HepG2 (cell line): ENCODE results near the gene UQCRC1. TPM values are rescaled to one million over a fixed set of nuclear protein-coding genes. Genes with fewer than 3 reads are reported as not detected.

Experiments
- BHLHE40 ChIP-seq: IDR thresholded peaks from 2 replicates; pipeline ENCODE4 v1.6.1; 2011; ENCODE audit warnings: low read length, improper control_type of control experiment
- ETV5 ChIP-seq: IDR thresholded peaks from 2 replicates; pipeline ENCODE4 v1.6.1; 2018; ENCODE audit warnings: missing biosample characterization, missing genetic modification reagents, inconsistent platforms, borderline replicate concordance
- GMEB1 ChIP-seq: sonication (generic); formaldehyde crosslinking; IDR thresholded peaks from 2 replicates; pipeline ENCODE4 v1.5.1; 2020; ENCODE audit warnings: missing genetic modification reagents, mild to moderate bottlenecking, borderline replicate concordance
- KDM3A ChIP-seq: IDR thresholded peaks from 2 replicates; pipeline ENCODE4 v1.6.1; 2018; ENCODE audit warnings: low read depth, missing compliant biosample characterization
- MIXL1 ChIP-seq: IDR thresholded peaks from 2 replicates; pipeline ENCODE4 v1.6.1; 2016
- MTA1 ChIP-seq: sonication (generic); formaldehyde crosslinking; IDR thresholded peaks from 2 replicates; pipeline ENCODE4 v1.4.0; 2020; ENCODE audit warnings: missing genetic modification reagents, mild to moderate bottlenecking, borderline replicate concordance
- NR2C2 ChIP-seq: sonication (generic); formaldehyde crosslinking; IDR thresholded peaks from 2 replicates; pipeline ENCODE4 v1.4.0; 2020; ENCODE audit warnings: missing genetic modification reagents, mild to moderate bottlenecking, moderate library complexity, borderline replicate concordance
- SKIL ChIP-seq: sonication (generic); formaldehyde crosslinking; IDR thresholded peaks from 2 replicates; pipeline ENCODE4 v1.8.0; 2022; ENCODE audit warnings: missing genetic modification reagents, mild to moderate bottlenecking, moderate library complexity, borderline replicate concordance
- THAP11 ChIP-seq: IDR thresholded peaks from 2 replicates; pipeline ENCODE4 v1.6.1; 2016; ENCODE audit warnings: missing biosample characterization, missing genetic modification reagents
- ZFP91 ChIP-seq: sonication (generic); formaldehyde crosslinking; IDR thresholded peaks from 2 replicates; pipeline ENCODE4 v1.9.0; 2022; ENCODE audit warnings: missing genetic modification reagents, mild to moderate bottlenecking, borderline replicate concordance
- ZNF280B ChIP-seq: sonication (generic); formaldehyde crosslinking; IDR thresholded peaks from 2 replicates; pipeline ENCODE4 v1.5.0; 2020; ENCODE audit warnings: missing genetic modification reagents, mild to moderate bottlenecking, borderline replicate concordance
- ZNF670 ChIP-seq: sonication (generic); formaldehyde crosslinking; IDR thresholded peaks from 2 replicates; pipeline ENCODE4 v1.8.0; 2022; ENCODE audit warnings: mild to moderate bottlenecking, missing genetic modification reagents, borderline replicate concordance
- ZNF788 ChIP-seq: sonication (generic); formaldehyde crosslinking; IDR thresholded peaks from 2 replicates; pipeline ENCODE4 v1.5.0; 2020; ENCODE audit warnings: mild to moderate bottlenecking, missing genetic modification reagents, borderline replicate concordance
- polyA plus RNA-seq, 8 experiments: library from polyadenylated mRNA; depleted of rRNA in 3 of 8; stranded (reverse) in 7 of 8; unstranded in 1 of 8; fragments of >200 nt; fragmentation: Illumina TruSeq in 4 of 8; extraction: Trizol in 4 of 8; gene quantifications; 2 replicates each; pipeline versions ENCODE4 v1.2.1 to v1.2.3, GENCODE V29; 2011 to 2016; ENCODE audit warnings: low read depth in 4 of 8, missing spikeins in 1 of 8, mixed read lengths in 1 of 8; ENCODE audit not compliant: insufficient read depth in 1 of 8
- total RNA-seq, 5 experiments: library from RNA; depleted of rRNA; stranded (reverse); fragments of >200 nt; fragmentation: Illumina TruSeq; extraction: Trizol; gene quantifications; 2 replicates each; pipeline ENCODE4 v1.2.3, GENCODE V29; 2016; ENCODE audit warnings: low read depth in 1 of 5
- TF ChIP-seq, protein P1 (sequence below): sonication (generic); formaldehyde crosslinking; IDR thresholded peaks from 2 replicates; pipeline ENCODE4 v1.5.1; 2020; ENCODE audit warnings: mild to moderate bottlenecking, missing genetic modification reagents, moderate library complexity

UQCRC1 gene
- total and polyA plus RNA-seq, 2 of the 13 experiments (the other 11 are each of a cell fraction or from before 2014, with no cell fraction given) = 316 to 680 TPM

DNA sequence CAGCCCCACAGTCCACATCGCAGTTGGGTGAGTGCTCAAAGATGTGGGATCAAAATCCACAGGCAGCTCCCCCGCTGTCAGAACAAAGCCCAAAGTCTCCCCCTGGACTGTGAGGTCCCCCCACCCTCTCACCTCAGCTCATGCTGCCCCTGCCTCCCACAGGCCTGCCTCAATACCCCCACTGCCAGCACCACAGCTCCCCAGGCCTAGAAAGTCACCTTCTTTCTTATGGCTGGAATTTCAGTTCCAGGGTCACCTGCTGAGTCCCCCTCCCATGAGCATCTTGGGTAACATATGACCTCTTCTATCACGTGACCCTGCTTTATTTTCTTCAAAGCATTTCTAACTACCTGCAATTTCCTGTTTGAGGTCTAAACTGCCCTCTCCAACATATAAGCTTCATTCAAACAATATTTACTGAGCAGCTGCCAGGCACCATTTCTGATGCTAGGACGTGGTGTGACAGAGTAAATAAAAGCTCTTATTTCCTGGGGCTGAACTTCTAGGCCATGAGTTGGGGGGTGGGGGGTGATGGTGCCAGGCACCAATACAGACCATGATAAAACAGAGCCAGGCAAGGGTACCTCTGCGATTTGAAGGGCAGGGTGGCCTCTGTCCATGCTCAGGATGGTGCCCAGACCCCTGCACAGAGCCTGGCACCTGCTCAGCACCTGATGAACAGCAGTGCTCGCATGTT lies 14.6 kb upstream of the UQCRC1 start (continued):
- TF ChIP-seq SKIL (CRISPR knock-in tag) (no peak), KDM3A (peak; percentile 19; the same call in 1 of the 2 replicates), MIXL1 (CRISPR knock-in tag) (peak; percentile 59; the same call in 1 of the 2 replicates), THAP11 (CRISPR knock-in tag) (peak; percentile 62; the same call in 1 of the 2 replicates), ZNF670 (peak; percentile 26; the same call in 1 of the 2 replicates), BHLHE40 (peak; percentile 80), NR2C2 (CRISPR knock-in tag) (peak; percentile 87), ZNF788 (no peak), ZFP91 (peak; percentile 12; the same call in 1 of the 2 replicates), GMEB1 (0 out of 2 replicates have a peak, but pooled peaks have one; percentile 2), ETV5 (peak; percentile 72; the same call in 1 of the 2 replicates), ZNF280B (CRISPR knock-in tag) (no peak; the same call in 1 of the 2 replicates), MTA1 (0 out of 2 replicates have a peak, but pooled peaks have one; percentile 37)
- TF ChIP-seq, protein P1, sequence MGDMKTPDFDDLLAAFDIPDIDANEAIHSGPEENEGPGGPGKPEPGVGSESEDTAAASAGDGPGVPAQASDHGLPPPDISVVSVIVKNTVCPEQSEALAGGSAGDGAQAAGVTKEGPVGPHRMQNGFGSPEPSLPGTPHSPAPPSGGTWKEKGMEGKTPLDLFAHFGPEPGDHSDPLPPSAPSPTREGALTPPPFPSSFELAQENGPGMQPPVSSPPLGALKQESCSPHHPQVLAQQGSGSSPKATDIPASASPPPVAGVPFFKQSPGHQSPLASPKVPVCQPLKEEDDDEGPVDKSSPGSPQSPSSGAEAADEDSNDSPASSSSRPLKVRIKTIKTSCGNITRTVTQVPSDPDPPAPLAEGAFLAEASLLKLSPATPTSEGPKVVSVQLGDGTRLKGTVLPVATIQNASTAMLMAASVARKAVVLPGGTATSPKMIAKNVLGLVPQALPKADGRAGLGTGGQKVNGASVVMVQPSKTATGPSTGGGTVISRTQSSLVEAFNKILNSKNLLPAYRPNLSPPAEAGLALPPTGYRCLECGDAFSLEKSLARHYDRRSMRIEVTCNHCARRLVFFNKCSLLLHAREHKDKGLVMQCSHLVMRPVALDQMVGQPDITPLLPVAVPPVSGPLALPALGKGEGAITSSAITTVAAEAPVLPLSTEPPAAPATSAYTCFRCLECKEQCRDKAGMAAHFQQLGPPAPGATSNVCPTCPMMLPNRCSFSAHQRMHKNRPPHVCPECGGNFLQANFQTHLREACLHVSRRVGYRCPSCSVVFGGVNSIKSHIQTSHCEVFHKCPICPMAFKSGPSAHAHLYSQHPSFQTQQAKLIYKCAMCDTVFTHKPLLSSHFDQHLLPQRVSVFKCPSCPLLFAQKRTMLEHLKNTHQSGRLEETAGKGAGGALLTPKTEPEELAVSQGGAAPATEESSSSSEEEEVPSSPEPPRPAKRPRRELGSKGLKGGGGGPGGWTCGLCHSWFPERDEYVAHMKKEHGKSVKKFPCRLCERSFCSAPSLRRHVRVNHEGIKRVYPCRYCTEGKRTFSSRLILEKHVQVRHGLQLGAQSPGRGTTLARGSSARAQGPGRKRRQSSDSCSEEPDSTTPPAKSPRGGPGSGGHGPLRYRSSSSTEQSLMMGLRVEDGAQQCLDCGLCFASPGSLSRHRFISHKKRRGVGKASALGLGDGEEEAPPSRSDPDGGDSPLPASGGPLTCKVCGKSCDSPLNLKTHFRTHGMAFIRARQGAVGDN = peak; percentile 92
